ENCODE data around the gene EPHB4.

DNA sequence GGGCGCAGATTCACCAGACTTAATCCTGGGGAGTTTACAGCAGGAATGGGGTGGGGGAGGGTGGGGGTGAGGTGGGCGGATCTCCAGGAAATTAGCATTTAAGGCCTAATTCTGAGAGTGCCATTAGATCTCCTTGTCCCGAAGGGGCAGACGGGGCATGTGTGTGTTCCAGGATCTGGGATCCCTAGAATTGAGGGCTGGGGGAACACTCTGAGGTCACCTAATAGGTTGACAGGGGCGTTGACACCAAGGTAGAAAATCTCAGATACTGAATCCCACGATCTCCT, 9.4 kb upstream of the EPHB4 start:
- no peak for TF ChIP-seq REST (IDR thresholded peaks at IDR 0.05; ENCODE audit: unreplicated experiment)
- TF ChIP-seq, protein P1, sequence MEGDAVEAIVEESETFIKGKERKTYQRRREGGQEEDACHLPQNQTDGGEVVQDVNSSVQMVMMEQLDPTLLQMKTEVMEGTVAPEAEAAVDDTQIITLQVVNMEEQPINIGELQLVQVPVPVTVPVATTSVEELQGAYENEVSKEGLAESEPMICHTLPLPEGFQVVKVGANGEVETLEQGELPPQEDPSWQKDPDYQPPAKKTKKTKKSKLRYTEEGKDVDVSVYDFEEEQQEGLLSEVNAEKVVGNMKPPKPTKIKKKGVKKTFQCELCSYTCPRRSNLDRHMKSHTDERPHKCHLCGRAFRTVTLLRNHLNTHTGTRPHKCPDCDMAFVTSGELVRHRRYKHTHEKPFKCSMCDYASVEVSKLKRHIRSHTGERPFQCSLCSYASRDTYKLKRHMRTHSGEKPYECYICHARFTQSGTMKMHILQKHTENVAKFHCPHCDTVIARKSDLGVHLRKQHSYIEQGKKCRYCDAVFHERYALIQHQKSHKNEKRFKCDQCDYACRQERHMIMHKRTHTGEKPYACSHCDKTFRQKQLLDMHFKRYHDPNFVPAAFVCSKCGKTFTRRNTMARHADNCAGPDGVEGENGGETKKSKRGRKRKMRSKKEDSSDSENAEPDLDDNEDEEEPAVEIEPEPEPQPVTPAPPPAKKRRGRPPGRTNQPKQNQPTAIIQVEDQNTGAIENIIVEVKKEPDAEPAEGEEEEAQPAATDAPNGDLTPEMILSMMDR (conservative IDR thresholded peaks at IDR 0.05; ENCODE audit: low read depth in 2 of 2), result no peak
- TF ChIP-seq EZH2 (IDR thresholded peaks at IDR 0.05; ENCODE audit: low read depth, unreplicated experiment), result no peak

Measured in GM23338 (cell line).